NB4 (cell line): ENCODE measurements around the gene CACNG7.

Source experiments
- CTCF ChIP-seq: IDR thresholded peaks from one replicate; pipeline ENCODE4 v1.5.1; 2012; ENCODE audit warnings: low read depth, low read length
- MAX ChIP-seq: IDR thresholded peaks from 2 replicates; pipeline ENCODE4 v1.6.1; 2011; ENCODE audit warnings: low read depth, low read length
- MYC ChIP-seq: IDR thresholded peaks from 2 replicates; pipeline ENCODE4 v1.6.1; 2011; ENCODE audit warnings: low read depth, low read length
- POLR2A ChIP-seq: IDR thresholded peaks from 2 replicates; pipeline ENCODE4 v1.6.1; 2011; ENCODE audit warnings: mild to moderate bottlenecking; ENCODE audit not compliant: insufficient read length; ENCODE audit errors: extremely low read depth

- no peak for TF ChIP-seq POLR2A
- no peak for TF ChIP-seq CTCF
- no peak for TF ChIP-seq MAX
- TF ChIP-seq MYC: no peak
Observed at GRCh38 chr19:53873773-53874605, 35.1 kb upstream of the CACNG7 start.
